ENCODE data around the gene PGAM4.
"Not testable (repeated sequence)": the region's sequence is repeated elsewhere in the genome, so short reads cannot be mapped to it uniquely, and the experiment has no call there.

PGAM4 gene

DNA sequence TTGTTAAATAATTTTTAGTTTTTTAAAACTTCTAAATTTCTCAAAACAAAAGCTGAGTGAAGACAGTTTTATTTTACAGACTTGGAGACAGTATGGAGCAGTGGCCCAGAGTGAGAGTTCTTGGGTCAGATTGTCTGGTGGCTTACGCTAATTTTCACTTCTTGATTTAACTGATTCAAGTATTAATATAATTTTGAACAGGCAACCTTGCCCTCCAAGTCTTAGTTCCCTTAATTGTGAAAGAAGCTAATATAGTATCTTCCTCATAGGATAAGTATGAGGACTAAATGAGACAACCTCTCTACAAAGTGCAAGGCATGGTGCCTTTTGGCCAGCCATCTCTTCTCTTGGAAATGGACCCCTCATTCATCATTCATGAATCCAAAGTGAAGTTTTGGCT is 33.6 kb downstream of the PGAM4 start:
- no peaks in the 10 kb centered on the region for H3K27me3 ChIP-seq (ENCODE audit: control insufficient read depth, insufficient read depth, low read length, poor library complexity, severe bottlenecking)
- no peak overlapping the region for H3K27ac ChIP-seq (ENCODE audit: insufficient read depth, low read depth, low read length, poor library complexity, severe bottlenecking)
- H3K4me1 ChIP-seq (ENCODE audit: control insufficient read depth, insufficient read depth, low read length): no peaks in the 10 kb centered on the region
- no CpG with 5 or more reads among the region's 1 CpG for WGBS, 2 experiments
- H3K4me3 ChIP-seq (ENCODE audit: insufficient read depth, low read depth, low read length): no peak overlapping the region
- no peaks in the 10 kb centered on the region for H3K36me3 ChIP-seq (ENCODE audit: control insufficient read depth, insufficient read depth, low read length)
- H3K9me3 ChIP-seq (ENCODE audit: control insufficient read depth, low read length): no peaks in the 10 kb centered on the region

- Histone ChIP-seq H3K27me3 (ENCODE audit: control insufficient read depth, insufficient read depth, low read length, poor library complexity, severe bottlenecking) (no peaks in the 10 kb centered on the region), H3K36me3 (ENCODE audit: control insufficient read depth, insufficient read depth, low read length) (no peaks in the 10 kb centered on the region), H3K9me3 (ENCODE audit: control insufficient read depth, low read length) (no peaks in the 10 kb centered on the region), H3K4me1 (ENCODE audit: control insufficient read depth, insufficient read depth, low read length) (no peaks in the 10 kb centered on the region), H3K27ac (ENCODE audit: insufficient read depth, low read depth, low read length, poor library complexity, severe bottlenecking) (no peak overlapping the region), H3K4me3 (ENCODE audit: insufficient read depth, low read depth, low read length) (no peak overlapping the region)
- WGBS, 2 experiments: 67 to 94% methylated on average over 1 of the region's 1 CpG
Observed at GRCh38 chrX:77930581-77930980, 38.9 kb downstream of the PGAM4 start.

- Histone ChIP-seq H3K4me3 (ENCODE audit: insufficient read depth, low read depth, low read length) (no peak overlapping the region), H3K36me3 (ENCODE audit: control insufficient read depth, insufficient read depth, low read length) (no peaks in the 10 kb centered on the region), H3K4me1 (ENCODE audit: control insufficient read depth, insufficient read depth, low read length) (no peaks in the 10 kb centered on the region), H3K27ac (ENCODE audit: insufficient read depth, low read depth, low read length, poor library complexity, severe bottlenecking) (no peak overlapping the region), H3K27me3 (ENCODE audit: control insufficient read depth, insufficient read depth, low read length, poor library complexity, severe bottlenecking) (no peaks in the 10 kb centered on the region), H3K9me3 (ENCODE audit: control insufficient read depth, low read length) (no peaks in the 10 kb centered on the region)
- no CpG with 5 or more reads among the region's 3 CpGs for WGBS, 2 experiments
Observed at GRCh38 chrX:77925764-77926163, 43.7 kb downstream of the PGAM4 start.

- Histone ChIP-seq H3K9me3 (ENCODE audit: control insufficient read depth, low read length) (no peaks in the 10 kb centered on the region), H3K36me3 (ENCODE audit: control insufficient read depth, insufficient read depth, low read length) (no peaks in the 10 kb centered on the region), H3K27ac (ENCODE audit: insufficient read depth, low read depth, low read length, poor library complexity, severe bottlenecking) (no peak overlapping the region), H3K4me3 (ENCODE audit: insufficient read depth, low read depth, low read length) (no peak overlapping the region), H3K4me1 (ENCODE audit: control insufficient read depth, insufficient read depth, low read length) (no peaks in the 10 kb centered on the region), H3K27me3 (ENCODE audit: control insufficient read depth, insufficient read depth, low read length, poor library complexity, severe bottlenecking) (no peaks in the 10 kb centered on the region)
- WGBS, 2 experiments: 88 to 90% methylated on average over 7 to 8 of the region's 8 CpGs
Observed at GRCh38 chrX:77924320-77924859, 45.0 kb downstream of the PGAM4 start.

DNA sequence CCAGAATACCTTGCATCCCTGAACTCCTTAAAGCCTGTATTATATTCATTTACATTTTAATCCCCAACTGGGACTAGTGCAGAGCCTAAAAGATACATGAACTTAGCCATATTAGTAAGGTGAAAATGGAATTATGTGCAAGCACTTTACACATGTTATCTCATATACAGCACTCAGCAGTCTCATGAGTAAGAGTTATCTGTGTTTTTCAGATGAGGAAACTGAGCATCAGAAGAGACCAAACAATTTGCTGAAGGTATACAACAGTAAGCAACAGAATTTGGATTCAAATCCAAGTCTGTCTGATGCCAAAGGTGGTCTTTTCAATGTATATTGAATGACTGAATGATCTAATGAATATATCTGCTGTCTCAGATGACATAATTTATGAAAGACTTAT is 46.7 kb downstream of the PGAM4 start:
- H3K27me3 ChIP-seq (ENCODE audit: control insufficient read depth, insufficient read depth, low read length, poor library complexity, severe bottlenecking): no peaks in the 10 kb centered on the region
- no peaks in the 10 kb centered on the region for H3K36me3 ChIP-seq (ENCODE audit: control insufficient read depth, insufficient read depth, low read length)
- H3K9me3 ChIP-seq (ENCODE audit: control insufficient read depth, low read length): no peaks in the 10 kb centered on the region
- no peak overlapping the region for H3K27ac ChIP-seq (ENCODE audit: insufficient read depth, low read depth, low read length, poor library complexity, severe bottlenecking)
- H3K4me3 ChIP-seq (ENCODE audit: insufficient read depth, low read depth, low read length): no peak overlapping the region
- H3K4me1 ChIP-seq (ENCODE audit: control insufficient read depth, insufficient read depth, low read length): no peaks in the 10 kb centered on the region

DNA sequence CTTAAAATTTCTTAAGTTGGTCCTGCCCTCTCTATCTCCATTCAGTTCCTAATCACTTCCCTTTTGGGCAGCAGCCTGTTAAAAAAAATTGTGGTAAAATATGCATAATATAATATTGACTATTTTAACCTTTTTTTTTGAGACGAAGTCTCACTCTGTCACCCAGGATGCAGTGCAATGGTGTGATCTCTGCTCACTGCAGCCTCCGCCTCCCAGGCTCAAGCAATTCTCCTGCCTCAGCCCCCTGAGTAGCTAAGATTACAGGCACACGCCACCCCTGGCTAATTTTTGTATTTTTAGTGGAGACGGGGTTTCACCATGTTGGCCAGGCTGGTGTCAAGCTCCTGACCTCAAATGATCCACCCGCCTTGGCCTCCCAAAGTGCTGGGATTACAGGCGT is 50.1 kb downstream of the PGAM4 start:
- not testable (repeated sequence) for H3K27ac ChIP-seq (ENCODE audit: insufficient read depth, low read depth, low read length, poor library complexity, severe bottlenecking); H3K27me3 ChIP-seq (ENCODE audit: control insufficient read depth, insufficient read depth, low read length, poor library complexity, severe bottlenecking); H3K4me3 ChIP-seq (ENCODE audit: insufficient read depth, low read depth, low read length); H3K36me3 ChIP-seq (ENCODE audit: control insufficient read depth, insufficient read depth, low read length); H3K9me3 ChIP-seq (ENCODE audit: control insufficient read depth, low read length); H3K4me1 ChIP-seq (ENCODE audit: control insufficient read depth, insufficient read depth, low read length)
- 81 to 84% methylated on average over 6 of the region's 6 CpGs for WGBS, 2 experiments

GRCh38 chrX:77918568-77918967 is 50.9 kb downstream of the PGAM4 start:
- no peaks in the 10 kb centered on the region for H3K9me3 ChIP-seq (ENCODE audit: control insufficient read depth, low read length)
- H3K4me1 ChIP-seq (ENCODE audit: control insufficient read depth, insufficient read depth, low read length): no peaks in the 10 kb centered on the region
- H3K36me3 ChIP-seq (ENCODE audit: control insufficient read depth, insufficient read depth, low read length): no peaks in the 10 kb centered on the region
- no peak overlapping the region for H3K27ac ChIP-seq (ENCODE audit: insufficient read depth, low read depth, low read length, poor library complexity, severe bottlenecking)
- no peaks in the 10 kb centered on the region for H3K27me3 ChIP-seq (ENCODE audit: control insufficient read depth, insufficient read depth, low read length, poor library complexity, severe bottlenecking)
- no peak overlapping the region for H3K4me3 ChIP-seq (ENCODE audit: insufficient read depth, low read depth, low read length)
- WGBS, 2 experiments: 90 to 94% methylated on average over 2 to 3 of the region's 3 CpGs
